ENCODE data around the gene GNPDA1. TPM values are rescaled to one million over a fixed set of nuclear protein-coding genes. Genes with fewer than 3 reads are reported as not detected.

GNPDA1 gene
- polyA plus RNA-seq, 1 donor (not counting 4 experiments of a cell fraction or from before 2014, with no cell fraction given), result 18.0 TPM

- no peaks in the 10 kb centered on the region for H3K79me2 ChIP-seq (ENCODE audit: control insufficient read depth, insufficient read depth, low read length)
- no peaks in the 10 kb centered on the region for H3K36me3 ChIP-seq (ENCODE audit: control insufficient read depth in 2 of 2, extremely low read depth in 1 of 2, insufficient read depth in 2 of 2, low read length in 2 of 2)
- DNase-seq (ENCODE audit: low read depth, low spot score), result no peak
- no peak for FAIRE-seq
- H3K27me3 ChIP-seq (ENCODE audit: control insufficient read depth, extremely low read depth, insufficient read depth, low read length), result peaks cover 4% of the 10 kb centered on the region
- no peak overlapping the region for H3K4me3 ChIP-seq (ENCODE audit: control insufficient read depth in 2 of 3, extremely low read depth in 1 of 3, insufficient read depth in 2 of 3, low read depth in 1 of 3, low read length in 3 of 3)
- TF ChIP-seq, protein P1, sequence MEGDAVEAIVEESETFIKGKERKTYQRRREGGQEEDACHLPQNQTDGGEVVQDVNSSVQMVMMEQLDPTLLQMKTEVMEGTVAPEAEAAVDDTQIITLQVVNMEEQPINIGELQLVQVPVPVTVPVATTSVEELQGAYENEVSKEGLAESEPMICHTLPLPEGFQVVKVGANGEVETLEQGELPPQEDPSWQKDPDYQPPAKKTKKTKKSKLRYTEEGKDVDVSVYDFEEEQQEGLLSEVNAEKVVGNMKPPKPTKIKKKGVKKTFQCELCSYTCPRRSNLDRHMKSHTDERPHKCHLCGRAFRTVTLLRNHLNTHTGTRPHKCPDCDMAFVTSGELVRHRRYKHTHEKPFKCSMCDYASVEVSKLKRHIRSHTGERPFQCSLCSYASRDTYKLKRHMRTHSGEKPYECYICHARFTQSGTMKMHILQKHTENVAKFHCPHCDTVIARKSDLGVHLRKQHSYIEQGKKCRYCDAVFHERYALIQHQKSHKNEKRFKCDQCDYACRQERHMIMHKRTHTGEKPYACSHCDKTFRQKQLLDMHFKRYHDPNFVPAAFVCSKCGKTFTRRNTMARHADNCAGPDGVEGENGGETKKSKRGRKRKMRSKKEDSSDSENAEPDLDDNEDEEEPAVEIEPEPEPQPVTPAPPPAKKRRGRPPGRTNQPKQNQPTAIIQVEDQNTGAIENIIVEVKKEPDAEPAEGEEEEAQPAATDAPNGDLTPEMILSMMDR (optimal IDR thresholded peaks at IDR 0.05 in 1 of 3, IDR thresholded peaks at IDR 0.05 in 1 of 3, conservative IDR thresholded peaks at IDR 0.05 in 1 of 3; ENCODE audit: extremely low read depth in 1 of 3, insufficient read depth in 2 of 3, low read length in 3 of 3), result no peak
- TF ChIP-seq EZH2 (IDR thresholded peaks at IDR 0.05; ENCODE audit: low read length), result no peak
- dilution Hi-C loops (cut with MboI; ENCODE audit: extremely low pct_ligation_motif_present, low sequenced_read_pairs), result no loop called here
- no peaks in the 10 kb centered on the region for H3K4me1 ChIP-seq (ENCODE audit: control insufficient read depth, extremely low read depth, insufficient read depth, low read length)
- no peaks in the 10 kb centered on the region for H3K9me1 ChIP-seq (ENCODE audit: control insufficient read depth, extremely low read depth, insufficient read depth, low read length)
- H3K27ac ChIP-seq (ENCODE audit: control insufficient read depth, insufficient read depth, low read length), result no peak overlapping the region
- H3K9ac ChIP-seq (ENCODE audit: control insufficient read depth, extremely low read depth, insufficient read depth, low read length), result no peak overlapping the region
- no peak overlapping the region for H2AFZ ChIP-seq (ENCODE audit: control insufficient read depth, low read length)
- no peak overlapping the region for H3K4me2 ChIP-seq (ENCODE audit: control insufficient read depth, extremely low read depth, insufficient read depth, low read depth, low read length)
- no peaks in the 10 kb centered on the region for H3K9me3 ChIP-seq (ENCODE audit: control insufficient read depth, low read depth, low read length)
- H4K20me1 ChIP-seq (ENCODE audit: control insufficient read depth, extremely low read depth, insufficient read depth, low read length), result no peaks in the 10 kb centered on the region
Measured at GRCh38 chr5:142032747-142033631, 20.2 kb upstream of the GNPDA1 start.

GRCh38 chr5:142032150-142032549, 19.3 kb upstream of the GNPDA1 start:
- FAIRE-seq (no peak), DNase-seq (ENCODE audit: low read depth, low spot score) (no peak)
- Histone ChIP-seq H3K36me3 (ENCODE audit: control insufficient read depth in 2 of 2, extremely low read depth in 1 of 2, insufficient read depth in 2 of 2, low read length in 2 of 2) (no peaks in the 10 kb centered on the region), H3K9me3 (ENCODE audit: control insufficient read depth, low read depth, low read length) (no peaks in the 10 kb centered on the region), H3K9ac (ENCODE audit: control insufficient read depth, extremely low read depth, insufficient read depth, low read length) (no peak overlapping the region), H3K79me2 (ENCODE audit: control insufficient read depth, insufficient read depth, low read length) (no peaks in the 10 kb centered on the region), H3K4me2 (ENCODE audit: control insufficient read depth, extremely low read depth, insufficient read depth, low read depth, low read length) (no peak overlapping the region), H4K20me1 (ENCODE audit: control insufficient read depth, extremely low read depth, insufficient read depth, low read length) (no peaks in the 10 kb centered on the region), H3K27me3 (ENCODE audit: control insufficient read depth, extremely low read depth, insufficient read depth, low read length) (peaks cover 4% of the 10 kb centered on the region), H3K4me3 (ENCODE audit: control insufficient read depth in 2 of 3, extremely low read depth in 1 of 3, insufficient read depth in 2 of 3, low read depth in 1 of 3, low read length in 3 of 3) (no peak overlapping the region), H3K9me1 (ENCODE audit: control insufficient read depth, extremely low read depth, insufficient read depth, low read length) (no peaks in the 10 kb centered on the region), H2AFZ (ENCODE audit: control insufficient read depth, low read length) (no peak overlapping the region), H3K27ac (ENCODE audit: control insufficient read depth, insufficient read depth, low read length) (no peak overlapping the region), H3K4me1 (ENCODE audit: control insufficient read depth, extremely low read depth, insufficient read depth, low read length) (no peaks in the 10 kb centered on the region)
- dilution Hi-C loops (cut with MboI; ENCODE audit: extremely low pct_ligation_motif_present, low sequenced_read_pairs), result no loop called here
- no peak for TF ChIP-seq EZH2 (IDR thresholded peaks at IDR 0.05; ENCODE audit: low read length)
- TF ChIP-seq, protein P1 (optimal IDR thresholded peaks at IDR 0.05 in 1 of 3, IDR thresholded peaks at IDR 0.05 in 1 of 3, conservative IDR thresholded peaks at IDR 0.05 in 1 of 3; ENCODE audit: extremely low read depth in 1 of 3, insufficient read depth in 2 of 3, low read length in 3 of 3), result no peak
